PC-3 (cell line): ENCODE measurements around the gene PKMYT1. TPM values are rescaled to one million over a fixed set of nuclear protein-coding genes. Genes with fewer than 3 reads are reported as not detected.
"Not testable (repeated sequence)": the region's sequence is repeated elsewhere in the genome, so short reads cannot be mapped to it uniquely, and the experiment has no call there.

Experiments used
- ATAC-seq: fragments of 200-7000 bp; cut with Tn5 transposase; 2 replicates; pipeline ENCODE4 v1.9.1; 2020; ENCODE audit warnings: mild to moderate bottlenecking, moderate library complexity
- BruUV-seq: library from RNA; stranded (reverse); fragments of 400-500 nt; replicated peaks from 2 replicates; lab custom pipeline; 2021; lab: Mats Ljungman, UMichigan
- CTCF ChIA-PET: fragments of 300-600 bp; sonication (Branson Sonifier 250); formaldehyde crosslinking; loops from one replicate; lab custom pipeline; 2022; ENCODE audit warnings: antibody characterized with exemption; lab: Charles Lee
- POLR2A ChIA-PET: fragments of 300-600 bp; sonication (Branson Sonifier 250); formaldehyde crosslinking; loops from one replicate; lab custom pipeline; 2022; ENCODE audit warnings: antibody characterized with exemption; ENCODE audit not compliant: unreplicated experiment; lab: Charles Lee
- DNase-seq: peaks from one replicate; pipeline ENCODE4 v3.0.0-alpha.2; 2015
- H2AFZ ChIP-seq: fragments of 300-600 bp; sonication (generic); 2 replicates; pipeline ENCODE4 v1.6.0; 2016; ENCODE audit warnings: antibody characterized with exemption, low read length
- H3F3A ChIP-seq: fragments of 300-600 bp; sonication (generic); one replicate; pipeline ENCODE4 v1.6.0; 2017; ENCODE audit warnings: antibody characterized with exemption, low read length, control low read depth, mild to moderate bottlenecking; ENCODE audit not compliant: unreplicated experiment
- H3K27ac ChIP-seq: fragments of 300-600 bp; sonication (generic); 2 replicates; pipeline ENCODE4 v1.5.1; 2016; ENCODE audit warnings: mild to moderate bottlenecking, low read length
- H3K27me3 ChIP-seq: fragments of 300-600 bp; sonication (generic); 2 replicates; pipeline ENCODE4 v1.6.1; 2016; ENCODE audit warnings: low read length, mixed read lengths
- H3K36me3 ChIP-seq: fragments of 300-600 bp; sonication (generic); 2 replicates; pipeline ENCODE4 v1.6.1; 2016; ENCODE audit warnings: low read depth, mixed run types, low read length, mixed read lengths
- H3K4me1 ChIP-seq: fragments of 300-600 bp; sonication (generic); 2 replicates; pipeline ENCODE4 v1.5.1; 2016; ENCODE audit warnings: low read length; ENCODE audit not compliant: insufficient read depth
- H3K4me2 ChIP-seq: fragments of 300-600 bp; sonication (generic); 2 replicates; pipeline ENCODE4 v1.6.0; 2016; ENCODE audit warnings: low read length
- H3K4me3 ChIP-seq: fragments of 300-600 bp; sonication (generic); 2 replicates; pipeline ENCODE4 v1.5.1; 2016; ENCODE audit warnings: mild to moderate bottlenecking, low read length, mixed read lengths
- H3K79me2 ChIP-seq: fragments of 300-600 bp; sonication (generic); 2 replicates; pipeline ENCODE4 v1.6.1; 2017; ENCODE audit warnings: low read length, mixed read lengths
- H3K9ac ChIP-seq: fragments of 300-600 bp; sonication (generic); 2 replicates; pipeline ENCODE4 v1.6.0; 2016; ENCODE audit warnings: mild to moderate bottlenecking, low read length
- H3K9me2 ChIP-seq: fragments of 300-600 bp; sonication (generic); replicated peaks from 2 replicates; pipeline ENCODE4 v1.6.1; 2016; ENCODE audit warnings: mixed run types, low read length, mixed read lengths
- H3K9me3 ChIP-seq: fragments of 300-600 bp; sonication (generic); 2 replicates; pipeline ENCODE4 v1.6.1; 2016; ENCODE audit warnings: low read length, mixed read lengths
- H4K20me1 ChIP-seq: fragments of 300-600 bp; sonication (generic); 2 replicates; pipeline ENCODE4 v1.6.1; 2016; ENCODE audit warnings: low read length, mixed read lengths
- CTCF ChIP-seq: fragments of 300-600 bp; sonication (generic); conservative IDR thresholded peaks from 2 replicates; pipeline ENCODE4 v1.5.1; 2017; ENCODE audit warnings: antibody characterized with exemption, low read depth, mild to moderate bottlenecking, low read length
- EZH2 ChIP-seq: fragments of 300-600 bp; sonication (generic); IDR thresholded peaks from one replicate; pipeline ENCODE4 v1.6.1; 2017; ENCODE audit warnings: antibody characterized with exemption, mild to moderate bottlenecking, low read length; ENCODE audit not compliant: unreplicated experiment
- EZH2phosphoT487 ChIP-seq: fragments of 300-600 bp; sonication (generic); IDR thresholded peaks from 2 replicates; pipeline ENCODE4 v1.6.1; 2018; ENCODE audit warnings: mild to moderate bottlenecking, antibody characterized with exemption, low read length, borderline replicate concordance
- intact Hi-C: fragments of 100-400 bp; cut with micrococcal nuclease; formaldehyde crosslinking; loops from 2 replicates; pipeline ENCODE4 v1.9.0; 2023
- total RNA-seq: library from RNA; depleted of rRNA; stranded (reverse); fragments of >200 nt; gene quantifications from 2 replicates; pipeline ENCODE4 v1.2.3, GENCODE V29; 2014

The PKMYT1 gene
- total RNA-seq, 1 experiment from 2014 or later: 51.9 TPM

DNA sequence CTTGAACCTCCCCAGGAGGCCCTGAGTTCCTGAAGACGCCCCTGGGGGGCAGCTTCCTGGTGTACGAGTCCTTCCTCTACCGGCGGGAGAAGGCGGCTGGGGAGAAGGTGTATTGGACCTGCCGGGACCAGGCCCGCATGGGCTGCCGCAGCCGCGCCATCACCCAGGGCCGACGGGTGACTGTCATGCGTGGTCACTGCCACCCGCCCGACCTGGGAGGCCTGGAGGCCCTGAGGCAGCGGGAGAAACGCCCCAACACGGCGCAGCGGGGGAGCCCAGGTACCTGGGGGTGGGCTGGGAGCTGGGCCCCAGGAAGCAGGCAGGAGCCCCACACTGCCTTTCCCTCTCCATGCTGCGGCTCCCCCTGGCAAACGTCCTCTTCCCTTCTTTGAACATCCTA is 46.5 kb downstream of the PKMYT1 start:
- H3K4me2 ChIP-seq: no peak overlapping the region
- no peaks in the 10 kb centered on the region for H3K9me2 ChIP-seq
- no TSS peak for BruUV-seq
- no peak overlapping the region for H2AFZ ChIP-seq
- no peaks in the 10 kb centered on the region for H3K4me1 ChIP-seq
- no peaks in the 10 kb centered on the region for H3K79me2 ChIP-seq
- CTCF ChIA-PET: no interaction called here
- DNase-seq (no peak), ATAC-seq (no peak)
- H3K36me3 ChIP-seq: no peaks in the 10 kb centered on the region
- no peaks in the 10 kb centered on the region for H3K9me3 ChIP-seq
- no peak overlapping the region for H3K9ac ChIP-seq
- H3K27ac ChIP-seq: no peak overlapping the region
- no peaks in the 10 kb centered on the region for H3K27me3 ChIP-seq
- H3K4me3 ChIP-seq: no peak overlapping the region
- POLR2A ChIA-PET: no interaction called here
- TF ChIP-seq EZH2 (no peak), CTCF (no peak)
- no peaks in the 10 kb centered on the region for H3F3A ChIP-seq
- intact Hi-C loops: no loop called here
- H4K20me1 ChIP-seq: no peaks in the 10 kb centered on the region

DNA sequence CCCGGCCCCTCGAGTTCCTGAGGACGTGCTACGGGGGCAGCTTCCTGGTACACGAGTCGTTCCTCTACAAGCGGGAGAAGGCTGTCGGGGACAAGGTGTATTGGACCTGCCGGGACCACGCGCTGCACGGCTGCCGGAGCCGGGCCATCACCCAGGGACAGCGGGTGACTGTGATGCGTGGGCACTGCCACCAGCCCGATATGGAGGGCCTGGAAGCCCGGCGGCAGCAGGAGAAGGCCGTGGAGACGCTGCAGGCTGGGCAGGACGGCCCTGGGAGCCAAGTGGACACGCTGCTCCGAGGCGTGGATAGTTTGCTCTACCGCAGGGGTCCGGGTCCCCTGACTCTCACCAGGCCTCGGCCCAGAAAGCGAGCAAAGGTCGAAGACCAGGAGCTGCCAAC is 47.1 kb downstream of the PKMYT1 start:
- no peak overlapping the region for H3K4me3 ChIP-seq
- ChIA-PET POLR2A (no interaction called here), CTCF (no interaction called here)
- ATAC-seq (no peak), DNase-seq (no peak)
- H3K9me2 ChIP-seq: no peaks in the 10 kb centered on the region
- no peaks in the 10 kb centered on the region for H3K9me3 ChIP-seq
- H3K4me1 ChIP-seq: no peaks in the 10 kb centered on the region
- BruUV-seq: no TSS peak
- H3K36me3 ChIP-seq: no peaks in the 10 kb centered on the region
- no peaks in the 10 kb centered on the region for H3K79me2 ChIP-seq
- H3K9ac ChIP-seq: no peak overlapping the region
- H3K4me2 ChIP-seq: no peak overlapping the region
- TF ChIP-seq CTCF: no peak
- no peak for TF ChIP-seq EZH2phosphoT487
- TF ChIP-seq EZH2: no peak
- H3F3A ChIP-seq: no peaks in the 10 kb centered on the region
- no peak overlapping the region for H2AFZ ChIP-seq
- H3K27ac ChIP-seq: no peak overlapping the region
- no peaks in the 10 kb centered on the region for H4K20me1 ChIP-seq
- intact Hi-C loops: no loop called here
- H3K27me3 ChIP-seq: no peaks in the 10 kb centered on the region

DNA sequence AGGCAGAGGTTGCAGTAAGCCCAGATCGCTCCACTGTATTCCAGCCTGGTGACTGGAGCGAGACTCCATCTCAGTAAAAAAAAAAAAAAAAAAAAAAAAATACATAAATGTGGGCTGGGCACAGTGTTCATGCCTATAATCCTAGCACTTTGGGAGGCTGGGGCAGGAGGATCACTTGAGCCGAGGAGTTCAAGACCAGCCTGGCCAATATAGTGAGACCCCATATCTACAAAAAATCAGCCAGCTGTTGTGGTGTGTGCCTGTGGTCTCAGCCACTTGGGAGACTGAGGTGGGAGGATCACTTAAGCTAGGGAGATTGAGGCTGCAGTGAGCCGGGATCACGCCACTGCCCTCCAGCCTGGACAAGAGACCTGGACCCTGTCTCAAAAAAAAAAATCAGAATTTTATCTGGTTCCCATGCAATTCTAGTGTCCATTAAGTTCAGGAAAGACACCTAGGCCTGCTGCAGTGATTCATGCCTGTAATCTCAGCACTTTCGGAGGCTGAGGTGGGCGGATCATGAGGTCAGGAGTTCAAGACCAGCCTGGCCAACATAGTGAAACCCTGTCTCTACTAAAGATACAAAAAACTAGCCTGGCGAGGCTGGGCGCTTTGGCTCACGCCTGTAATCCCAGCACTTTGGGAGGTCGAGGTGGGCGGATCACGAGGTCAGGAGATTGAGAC is 48.9 kb downstream of the PKMYT1 start:
- H3K36me3 ChIP-seq, intact Hi-C loops: not testable (repeated sequence)

More for the DNA sequence above, 48.9 kb downstream of the PKMYT1 start:
- H3K79me2 ChIP-seq, H2AFZ ChIP-seq, H3K27me3 ChIP-seq, H3K9ac ChIP-seq, H3K9me3 ChIP-seq, ATAC-seq, H3K4me1 ChIP-seq, H3F3A ChIP-seq, H3K27ac ChIP-seq, DNase-seq, H3K4me2 ChIP-seq, BruUV-seq, H3K4me3 ChIP-seq, CTCF ChIA-PET, H3K9me2 ChIP-seq, H4K20me1 ChIP-seq, POLR2A ChIA-PET: not testable (repeated sequence)
